ENCODE data around the gene BCL11B.

The BCL11B gene

DNA sequence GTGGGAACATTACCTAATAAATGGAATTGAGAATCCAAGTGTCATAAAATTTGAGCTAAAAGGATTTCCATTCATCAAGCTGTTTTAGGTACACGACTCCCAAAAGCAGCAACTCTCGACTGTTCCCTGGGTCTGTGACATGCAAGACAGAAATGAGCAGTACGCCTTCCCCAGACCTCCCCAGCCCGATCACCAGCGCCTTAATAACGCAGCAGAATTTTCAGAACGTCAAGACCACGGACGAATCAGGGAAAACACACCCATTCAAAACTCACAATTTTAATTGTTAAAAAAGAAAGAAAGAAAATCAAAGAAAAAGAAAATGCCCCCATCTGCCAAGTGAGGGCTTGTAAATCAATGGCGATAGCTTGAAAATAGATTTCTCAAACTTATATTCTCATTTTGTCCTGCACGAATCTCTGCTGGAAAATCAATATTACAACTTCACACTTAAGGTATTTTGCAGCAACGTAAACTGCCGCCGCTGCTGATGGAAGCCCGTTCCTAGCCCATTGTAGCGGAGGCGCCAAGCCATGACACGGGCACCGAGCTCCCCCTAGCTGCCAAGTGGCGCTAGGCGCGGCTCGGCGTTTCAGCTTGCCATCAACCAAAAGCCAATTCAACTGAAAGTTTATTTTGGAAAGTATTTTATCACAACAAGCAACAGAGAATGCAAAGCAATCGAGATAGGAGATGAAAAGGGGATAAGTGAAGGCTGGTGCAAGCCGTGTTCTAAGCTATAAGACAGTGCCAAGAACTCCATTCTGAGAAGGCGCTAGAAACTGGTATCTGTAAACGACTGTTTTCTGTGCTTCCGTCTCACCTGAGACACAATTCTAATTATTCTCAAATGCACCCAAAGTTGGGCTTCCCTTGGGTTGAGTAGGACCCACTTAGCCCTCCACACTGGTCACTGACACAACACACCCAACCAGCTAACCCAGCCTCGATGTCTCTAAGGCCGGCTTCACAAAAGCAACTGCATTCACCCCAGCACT lies 5.5 kb downstream of the BCL11B start:
- peak; percentile 76 for DNase-seq

- DNase-seq: no peak
Measured at GRCh38 chr14:99265571-99265970, 6.4 kb downstream of the BCL11B start.

DNA sequence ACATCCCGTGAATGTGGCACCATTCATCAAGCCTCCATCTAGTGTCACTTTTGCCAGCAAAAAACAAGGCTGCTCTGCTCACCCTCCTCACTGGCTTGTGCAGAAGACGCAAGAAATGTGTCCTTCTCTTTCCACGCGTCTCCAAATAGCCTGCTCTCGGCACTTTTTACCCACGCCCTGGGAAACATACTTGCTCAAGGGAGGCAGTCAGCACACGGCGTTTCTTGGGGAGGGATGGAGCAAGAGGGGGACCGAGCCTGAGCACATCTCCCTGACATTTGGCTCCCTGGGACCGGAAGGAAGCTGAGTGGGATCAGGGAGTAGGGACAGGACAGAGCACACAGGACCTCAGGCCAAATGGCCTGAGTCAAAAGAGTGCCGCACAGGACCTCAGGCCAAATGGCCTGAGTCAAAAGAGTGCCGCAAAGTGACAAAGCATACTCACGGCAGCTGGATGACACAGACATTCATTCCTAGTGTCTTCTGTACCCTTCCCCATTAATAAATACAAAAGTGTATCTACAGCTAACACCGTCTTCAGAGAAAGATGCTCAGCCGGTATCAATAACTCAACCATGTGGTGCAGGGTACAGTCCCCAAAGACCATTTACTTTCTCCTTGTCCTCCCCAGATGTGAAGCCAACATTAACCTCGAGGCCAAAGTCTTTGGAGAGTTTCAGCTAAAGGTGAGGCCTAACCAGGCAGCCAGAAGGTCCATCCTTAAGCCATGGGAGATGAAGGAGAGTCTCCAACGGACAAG lies 7.1 kb downstream of the BCL11B start:
- no peak for DNase-seq

- DNase-seq: no peak
Measured at GRCh38 chr14:99263564-99264330, 8.2 kb downstream of the BCL11B start.

DNA sequence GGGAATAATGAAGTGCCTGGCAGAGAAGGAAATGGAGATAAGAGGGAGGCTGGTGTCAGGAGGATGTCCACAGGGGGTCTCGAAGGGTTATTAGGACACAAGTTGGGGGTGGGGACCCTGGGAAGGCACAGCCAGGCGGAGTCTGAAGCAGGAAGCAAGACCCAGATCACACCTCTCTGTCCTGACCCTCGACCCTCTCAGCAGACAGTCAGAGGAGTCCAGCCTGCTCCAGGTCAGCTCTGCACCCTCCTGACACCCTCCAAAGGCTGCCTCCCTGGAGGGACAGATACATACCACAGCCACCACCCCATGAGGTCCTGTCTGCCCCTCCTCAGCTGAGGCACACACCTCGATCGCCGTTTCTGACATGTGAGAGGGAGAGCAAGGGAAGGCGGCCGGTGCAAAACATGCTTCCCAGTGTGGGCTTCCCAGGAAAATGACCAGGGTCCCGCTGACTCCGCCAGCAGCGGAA lies 9.0 kb downstream of the BCL11B start:
- no peak for DNase-seq

GRCh38 chr14:99261912-99262787 lies 9.8 kb downstream of the BCL11B start:
- no peak for DNase-seq

GRCh38 chr14:99260587-99261551 lies 11.1 kb downstream of the BCL11B start:
- DNase-seq: no peak

DNA sequence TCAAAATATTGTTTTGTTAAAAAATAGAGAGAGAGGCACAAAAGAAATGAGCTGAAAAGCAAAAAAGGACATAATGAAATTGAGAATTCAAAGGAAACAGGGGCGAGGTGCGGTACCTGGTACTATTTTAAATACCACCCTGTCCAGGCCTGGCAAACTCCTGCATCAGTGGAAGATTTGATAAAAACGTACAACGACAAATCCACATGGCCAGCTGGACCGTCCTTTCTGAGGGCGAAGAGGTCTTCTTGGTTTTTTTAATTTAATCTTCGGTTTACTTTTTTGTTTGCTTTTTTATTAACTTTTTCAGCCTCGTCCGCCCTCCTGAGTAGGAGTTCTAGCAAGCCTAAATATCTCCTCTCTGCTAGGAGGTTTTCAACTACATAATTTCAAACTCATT lies 11.9 kb downstream of the BCL11B start:
- DNase-seq: no peak

DNA sequence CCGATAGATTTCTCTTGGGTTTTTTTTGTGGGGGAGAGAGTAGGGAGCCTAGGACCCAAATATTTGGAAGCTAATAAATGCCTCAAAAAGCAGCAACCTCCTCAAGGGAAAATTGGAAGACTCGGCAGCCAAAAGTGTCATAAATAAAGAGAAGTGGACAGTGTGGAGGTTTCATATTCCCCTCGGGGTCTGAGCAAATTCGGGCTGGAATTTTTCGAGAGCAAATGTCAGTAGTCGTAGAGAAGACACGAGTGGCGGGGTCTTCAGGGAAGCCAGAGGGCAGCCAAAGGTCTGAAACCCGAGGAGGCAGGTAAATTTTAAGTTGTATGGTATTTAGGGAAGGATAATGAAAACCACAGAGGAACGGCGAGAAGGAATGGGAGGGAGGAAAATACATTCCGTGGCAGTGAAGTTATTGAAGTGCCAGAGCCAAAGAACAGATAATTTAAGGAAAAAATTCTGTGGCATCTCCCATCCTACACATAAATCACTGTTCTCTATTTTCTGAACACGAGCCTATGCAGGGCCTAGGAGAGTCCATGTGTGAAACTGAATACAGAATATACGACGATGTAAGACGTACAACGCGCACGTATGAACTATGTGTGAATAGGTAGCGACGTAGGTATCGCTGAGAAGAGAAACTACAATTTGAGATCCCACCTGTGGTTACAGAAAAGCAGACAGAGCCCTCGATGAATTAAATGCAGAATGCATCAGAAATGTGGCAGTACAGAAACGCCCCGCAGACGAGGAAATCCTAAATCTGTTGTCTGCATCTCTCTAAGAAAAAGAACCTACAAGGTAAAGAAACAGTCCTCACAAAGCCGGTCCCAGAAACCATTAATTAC lies 12.9 kb downstream of the BCL11B start:
- DNase-seq: peak; percentile 44

GRCh38 chr14:99258341-99258861 lies 13.6 kb downstream of the BCL11B start:
- DNase-seq: no peak

DNA sequence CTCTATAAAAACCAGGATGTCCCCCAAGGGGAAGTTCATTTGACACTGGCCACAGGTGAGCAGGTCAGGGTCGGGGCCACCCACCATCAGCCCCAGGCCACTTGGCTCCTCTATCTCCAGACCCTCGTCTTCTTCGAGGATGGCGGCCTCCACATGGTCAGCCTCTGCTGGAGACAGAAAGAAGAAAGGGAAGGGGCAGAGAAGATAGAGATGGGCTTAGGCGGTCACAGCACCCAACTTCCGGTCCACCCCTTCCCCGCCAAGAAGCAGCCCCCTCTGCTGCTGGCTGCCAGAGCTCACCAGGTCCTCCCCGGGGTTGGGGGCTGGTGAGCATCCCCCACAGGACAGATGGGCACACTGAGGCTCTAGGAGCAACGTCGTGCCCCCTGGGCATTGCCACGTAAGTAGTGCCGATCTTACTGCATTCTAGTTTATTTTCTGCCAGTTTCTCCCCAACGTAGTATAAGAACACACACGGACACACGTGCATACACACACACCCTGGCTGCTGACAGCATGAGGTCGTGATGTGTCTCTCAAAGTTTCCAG lies 14.2 kb downstream of the BCL11B start:
- no peak for DNase-seq

GRCh38 chr14:99257122-99257672 lies 14.8 kb downstream of the BCL11B start:
- no peak for DNase-seq

GRCh38 chr14:99256483-99256874 lies 15.5 kb downstream of the BCL11B start:
- DNase-seq: no peak

- no peak for DNase-seq
Measured at GRCh38 chr14:99255621-99256482, 16.1 kb downstream of the BCL11B start.

DNA sequence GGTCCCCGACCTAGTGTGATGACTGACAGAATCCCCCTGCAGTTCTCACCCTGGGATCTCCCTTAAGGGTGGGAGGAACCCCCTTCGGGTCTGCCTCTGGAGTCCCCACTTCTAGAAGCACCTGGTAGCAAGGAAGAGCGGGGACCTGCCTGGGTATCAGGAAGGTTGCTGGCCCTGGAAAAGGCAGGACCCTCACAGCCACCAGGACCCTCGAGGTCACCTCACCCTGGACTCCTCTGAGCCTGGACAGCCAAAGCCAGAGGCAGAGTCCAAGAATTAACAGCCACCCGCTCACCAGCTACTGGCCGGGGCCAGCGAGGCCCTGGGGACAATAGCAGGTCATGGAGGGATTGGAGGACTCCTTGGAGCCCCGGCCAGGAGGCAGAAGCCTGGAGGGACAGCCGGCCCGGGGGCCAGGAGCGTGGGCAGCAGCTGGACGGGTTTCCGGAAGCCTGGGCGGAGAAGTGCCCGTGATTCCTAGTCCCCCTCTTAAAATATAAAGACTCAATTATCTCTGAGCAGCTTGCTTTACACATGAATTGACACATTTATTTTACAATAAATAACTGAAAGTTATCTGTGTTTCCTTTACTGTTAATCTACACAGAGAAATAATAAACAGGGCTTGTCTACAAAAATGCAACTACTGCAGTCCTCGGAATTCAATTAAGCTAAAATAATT lies 17.5 kb downstream of the BCL11B start:
- DNase-seq: no peak

GRCh38 chr14:99253890-99254289 lies 18.1 kb downstream of the BCL11B start:
- DNase-seq: no peak

Measured in fibroblast of upper back skin (primary cell).